Right atrium auricular region (tissue), 2 donors: ENCODE measurements around the gene C4orf36. TPM values are rescaled to one million over a fixed set of nuclear protein-coding genes. Genes with fewer than 3 reads are reported as not detected.

ENCODE experiments used
- DNase-seq: peaks from one replicate; pipeline ENCODE4 v3.0.0-alpha.2; 2019; ENCODE audit warnings: low spot score
- H3K27ac ChIP-seq, 2 donors: fragments of 200-600 bp; sonication (generic); 1 replicate in 1 of 2; 2 replicates in 1 of 2; pipeline ENCODE4 v1.5.1; 2016 to 2019
- H3K27me3 ChIP-seq, 2 donors: fragments of 200-600 bp; sonication (generic); one replicate each; pipeline versions ENCODE4 v1.5.1 to v1.6.0; 2017 to 2019
- H3K36me3 ChIP-seq: fragments of 200-600 bp; sonication (generic); one replicate; pipeline ENCODE4 v1.5.1; 2016
- H3K4me1 ChIP-seq, 2 donors: fragments of 200-600 bp; sonication (generic); one replicate each; pipeline versions ENCODE4 v1.5.1 to v1.6.0; 2017 to 2019
- H3K4me3 ChIP-seq, 2 donors: fragments of 200-600 bp; sonication (generic); 1 replicate in 1 of 2; 2 replicates in 1 of 2; pipeline ENCODE4 v1.5.1; 2017 to 2019; ENCODE audit warnings: mild to moderate bottlenecking in 1 of 2, moderate library complexity in 1 of 2
- H3K9me3 ChIP-seq, 2 donors: fragments of 200-600 bp; sonication (generic); one replicate each; pipeline ENCODE4 v1.5.1; 2019
- CTCF ChIP-seq, 2 donors: fragments of 200-600 bp; sonication (generic); IDR thresholded peaks; one replicate each; pipeline ENCODE4 v1.5.1; 2019; ENCODE audit warnings: antibody characterized with exemption in 2 of 2
- total RNA-seq, 2 donors: library from RNA; depleted of rRNA; stranded (reverse); fragments of >200 nt; gene quantifications; one replicate each; pipeline ENCODE4 v1.1.0, GENCODE V29; 2016

The C4orf36 gene
- total RNA-seq, 2 donors from 2014 or later, result not detected

GRCh38 chr4:86856896-86857295 lies 35.3 kb downstream of the C4orf36 start:
- Histone ChIP-seq H3K4me3 (no peak overlapping the region), H3K4me1 (no peaks in the 10 kb centered on the region), H3K36me3 (no peaks in the 10 kb centered on the region), H3K27me3 (no peaks in the 10 kb centered on the region), H3K27ac (no peak overlapping the region), H3K9me3 (no peaks in the 10 kb centered on the region)
- DNase-seq, result no peak
- no peak for TF ChIP-seq CTCF (IDR thresholded peaks at IDR 0.05)

GRCh38 chr4:86855572-86855971 lies 36.6 kb downstream of the C4orf36 start:
- no peak overlapping the region for H3K4me3 ChIP-seq
- no peaks in the 10 kb centered on the region for H3K36me3 ChIP-seq
- no peak for TF ChIP-seq CTCF (IDR thresholded peaks at IDR 0.05)
- no peaks in the 10 kb centered on the region for H3K4me1 ChIP-seq
- no peaks in the 10 kb centered on the region for H3K27me3 ChIP-seq
- DNase-seq, result no peak
- H3K27ac ChIP-seq, result no peak overlapping the region
- no peaks in the 10 kb centered on the region for H3K9me3 ChIP-seq

- Histone ChIP-seq H3K4me1 (peaks cover 0 to 12% of the 10 kb centered on the region in 2 donors), H3K4me3 (no peak overlapping the region), H3K36me3 (no peaks in the 10 kb centered on the region), H3K27ac (no peak overlapping the region), H3K9me3 (no peaks in the 10 kb centered on the region), H3K27me3 (no peaks in the 10 kb centered on the region)
- no peak for TF ChIP-seq CTCF (IDR thresholded peaks at IDR 0.05)
- no peak for DNase-seq
Measured at GRCh38 chr4:86853209-86853608, 39.0 kb downstream of the C4orf36 start.

- no peaks in the 10 kb centered on the region for H3K9me3 ChIP-seq
- no peak for TF ChIP-seq CTCF (IDR thresholded peaks at IDR 0.05)
- peak within 1 kb of the TSS; percentile 1 to 35 for H3K4me3 ChIP-seq
- H3K4me1 ChIP-seq, result peaks cover 0 to 12% of the 10 kb centered on the region in 2 donors
- DNase-seq, result no peak
- no peaks in the 10 kb centered on the region for H3K36me3 ChIP-seq
- no peaks in the 10 kb centered on the region for H3K27me3 ChIP-seq
- H3K27ac ChIP-seq, result peak within 1 kb of the TSS; percentile 38 to 67
Measured at GRCh38 chr4:86848732-86849619, 43.2 kb downstream of the C4orf36 start, which contains the start of gene SLC10A6. Gene SLC10A6, minus strand, starts transcription at chr4:86849384. Its CDS starts 269 bp downstream, at chr4:86849115.

GRCh38 chr4:86848136-86848535 lies 44.1 kb downstream of the C4orf36 start:
- no peaks in the 10 kb centered on the region for H3K36me3 ChIP-seq
- no peak for TF ChIP-seq CTCF (IDR thresholded peaks at IDR 0.05)
- peaks cover 0 to 12% of the 10 kb centered on the region in 2 donors for H3K4me1 ChIP-seq
- no peaks in the 10 kb centered on the region for H3K27me3 ChIP-seq
- H3K4me3 ChIP-seq, result peak overlapping the region; percentile 1 to 35
- peak overlapping the region; percentile 38 to 67 for H3K27ac ChIP-seq
- no peaks in the 10 kb centered on the region for H3K9me3 ChIP-seq
- DNase-seq, result no peak
